Fibroblast of the aortic adventitia (primary cell): ENCODE data around the gene BMP6. TPM values are rescaled to one million over a fixed set of nuclear protein-coding genes. Genes with fewer than 3 reads are reported as not detected.
"Not testable (repeated sequence)": the region's sequence is repeated elsewhere in the genome, so short reads cannot be mapped to it uniquely, and the experiment has no call there.

ENCODE experiments used
- DNase-seq: peaks from one replicate; pipeline ENCODE4 v3.0.0-alpha.2; 2010; ENCODE audit warnings: low read depth
- H3K4me3 ChIP-seq: 2 replicates; pipeline ENCODE4 v1.5.1; 2011; ENCODE audit warnings: low read depth, mild to moderate bottlenecking, control low read depth, low read length, moderate library complexity
- CTCF ChIP-seq: IDR thresholded peaks from 2 replicates; pipeline ENCODE4 v1.5.1; 2011; ENCODE audit warnings: mild to moderate bottlenecking, low read length, control low read depth, inconsistent platforms; ENCODE audit not compliant: insufficient read depth
- total RNA-seq: library from RNA; depleted of rRNA; stranded (reverse); fragments of >200 nt; gene quantifications from 2 replicates; pipeline ENCODE4 v1.2.3, GENCODE V29; 2012; ENCODE audit warnings: low replicate concordance

The BMP6 gene
- total RNA-seq, 1 donor, result 10.5 TPM

GRCh38 chr6:7891078-7891872 lies 165.4 kb downstream of the BMP6 start:
- no peak for TF ChIP-seq CTCF
- DNase-seq, result no peak
- H3K4me3 ChIP-seq, result no peak overlapping the region

DNA sequence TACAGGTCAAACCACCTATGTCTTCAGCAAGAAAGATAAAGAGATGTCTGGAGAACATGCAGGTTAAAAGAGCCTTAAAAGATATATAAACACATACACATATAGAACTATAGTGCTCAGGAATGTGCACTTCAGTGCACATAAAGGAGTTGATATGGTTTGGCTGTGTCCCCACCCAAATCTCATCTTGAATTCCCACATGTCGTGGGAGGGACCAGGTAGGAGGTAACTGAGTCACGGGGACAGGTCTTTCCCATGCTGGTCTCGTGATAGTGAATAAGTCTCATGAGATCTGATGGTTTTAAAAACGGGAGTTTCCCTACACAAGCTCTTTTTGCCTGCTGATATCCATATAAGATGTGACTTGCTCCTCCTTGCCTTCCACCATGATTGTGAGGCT lies 166.5 kb downstream of the BMP6 start:
- not testable (repeated sequence) for H3K4me3 ChIP-seq, DNase-seq

- H3K4me3 ChIP-seq, result no peak overlapping the region
- no peak for DNase-seq
- no peak for TF ChIP-seq CTCF
Observed at GRCh38 chr6:7893342-7893741, 167.4 kb downstream of the BMP6 start.

DNA sequence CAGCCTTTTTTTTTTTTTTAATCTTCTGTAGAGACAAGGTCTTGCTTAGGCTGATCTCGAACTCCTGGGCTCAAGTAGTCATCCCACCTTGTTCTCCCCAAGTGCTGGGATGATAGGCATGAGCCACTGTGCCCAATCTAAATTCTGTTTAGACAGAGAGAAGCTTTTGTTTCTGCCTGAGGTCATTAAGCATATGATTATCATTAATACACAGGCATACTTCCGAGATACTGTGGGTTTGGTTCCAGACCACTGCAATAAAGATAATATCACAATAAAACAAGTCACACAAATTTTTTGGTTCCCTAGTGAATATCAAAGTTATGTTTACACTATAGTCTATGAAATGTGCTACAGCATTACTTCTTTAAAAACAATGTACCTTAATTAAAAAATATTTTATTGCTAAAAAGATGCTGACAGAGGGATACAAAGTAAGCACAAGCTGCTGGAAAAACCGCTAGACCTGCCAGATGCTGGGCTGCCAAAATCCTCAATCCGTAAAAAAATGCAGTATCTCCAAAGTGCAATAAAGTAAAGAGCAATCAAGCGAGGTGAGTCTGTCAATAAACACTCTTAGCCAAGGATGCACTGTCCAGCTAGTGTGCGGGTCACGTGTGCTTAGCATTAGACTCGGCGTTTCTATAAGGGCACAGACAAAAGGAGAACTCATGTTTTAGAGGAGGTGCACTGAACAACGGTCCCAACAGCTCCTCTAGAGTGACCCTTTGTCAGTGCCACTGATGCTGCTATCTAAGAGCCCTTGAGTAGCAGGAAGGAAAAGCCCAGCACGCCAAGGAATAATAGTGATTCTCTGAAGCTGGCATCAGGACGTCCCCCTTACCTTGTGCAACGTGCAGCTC lies 168.6 kb downstream of the BMP6 start:
- H3K4me3 ChIP-seq, result no peak overlapping the region
- TF ChIP-seq CTCF, result no peak
- no peak for DNase-seq

GRCh38 chr6:7895125-7895423 lies 169.2 kb downstream of the BMP6 start:
- DNase-seq, result no peak
- H3K4me3 ChIP-seq, result no peak overlapping the region
- TF ChIP-seq CTCF, result no peak

- no peak for TF ChIP-seq CTCF
- no peak for DNase-seq
- no peak overlapping the region for H3K4me3 ChIP-seq
Observed at GRCh38 chr6:7896465-7896987, 170.6 kb downstream of the BMP6 start.

DNA sequence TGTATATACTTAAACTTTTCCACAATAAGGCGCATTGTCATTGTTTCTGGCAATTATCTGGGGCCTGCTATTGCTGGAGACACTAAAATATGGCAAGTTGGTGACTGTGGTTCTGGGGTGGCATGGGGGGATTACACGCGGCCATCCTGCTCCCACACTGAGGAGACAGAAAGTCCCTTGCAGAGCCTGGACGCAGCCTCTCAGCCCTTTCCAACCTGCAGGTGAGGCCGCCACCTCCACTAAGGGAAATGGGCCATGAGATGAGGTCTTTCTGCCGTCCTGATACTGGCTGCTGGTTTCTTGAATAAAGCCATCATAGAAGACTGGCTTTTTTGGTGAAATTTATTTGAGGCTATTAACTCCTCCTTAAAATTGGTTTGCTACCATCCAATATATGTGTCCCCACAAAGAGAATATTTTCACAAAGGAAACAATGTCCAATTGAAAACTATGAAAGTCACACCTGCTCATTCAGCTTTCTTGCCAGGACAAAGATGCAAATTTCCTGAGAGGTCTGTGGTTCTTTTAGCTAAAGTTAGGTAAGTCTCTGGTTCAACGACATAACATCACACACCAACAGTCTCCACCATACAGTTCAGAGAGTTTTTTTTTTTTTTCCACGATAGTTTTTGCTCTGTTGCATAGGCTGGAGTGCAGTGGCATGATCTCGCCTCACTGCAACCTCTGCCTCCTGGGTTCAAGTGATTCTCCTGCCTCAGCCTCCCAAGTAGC lies 171.7 kb downstream of the BMP6 start:
- DNase-seq, result no peak
- H3K4me3 ChIP-seq, result no peak overlapping the region
- TF ChIP-seq CTCF, result no peak

- not testable (repeated sequence) for H3K4me3 ChIP-seq, DNase-seq
Observed at GRCh38 chr6:7898193-7898586, 172.3 kb downstream of the BMP6 start.
